ENCODE results near the gene ZNF182.
"Not testable (repeated sequence)": the region's sequence is repeated elsewhere in the genome, so short reads cannot be mapped to it uniquely, and the experiment has no call there.

Gene ZNF182

DNA sequence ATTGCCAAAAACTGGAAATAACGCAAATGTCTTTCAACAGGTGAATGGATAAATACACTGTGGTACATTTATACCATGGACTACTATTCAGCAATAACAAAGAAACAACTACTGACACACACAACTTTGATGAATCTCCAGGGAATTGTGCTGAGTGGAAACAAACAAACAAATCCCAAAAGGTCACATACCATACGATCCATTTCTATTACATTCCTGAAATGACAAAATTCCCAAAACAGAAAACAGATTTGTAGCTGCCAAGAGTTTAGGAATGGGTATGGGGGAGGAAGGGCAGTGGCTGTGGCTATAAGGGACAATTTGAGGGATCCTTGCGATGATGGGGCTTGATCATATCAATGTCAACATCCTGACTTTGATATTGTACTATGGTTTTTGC, 2.5 kb downstream of the ZNF182 start:
- no peak for FAIRE-seq

DNA sequence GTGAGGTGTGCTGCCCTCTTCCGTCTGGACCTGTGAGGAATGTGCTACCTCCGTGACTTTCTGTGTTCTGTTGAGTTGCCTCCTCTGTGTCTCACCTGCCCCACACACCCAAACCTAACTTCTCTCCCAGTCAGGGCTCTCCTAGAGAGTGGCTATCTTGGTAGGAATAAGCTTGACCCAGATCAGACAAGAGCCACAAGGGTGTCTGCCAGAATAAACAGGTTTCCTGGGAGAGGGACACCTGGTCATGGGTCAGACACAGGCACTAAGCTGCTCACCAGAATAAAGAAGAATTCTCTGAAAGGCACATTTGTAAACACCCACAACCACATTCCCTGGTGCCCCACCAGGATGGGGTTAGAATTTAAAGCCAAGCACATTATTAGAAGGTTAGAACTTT, 11.1 kb downstream of the ZNF182 start:
- no peak for FAIRE-seq

DNA sequence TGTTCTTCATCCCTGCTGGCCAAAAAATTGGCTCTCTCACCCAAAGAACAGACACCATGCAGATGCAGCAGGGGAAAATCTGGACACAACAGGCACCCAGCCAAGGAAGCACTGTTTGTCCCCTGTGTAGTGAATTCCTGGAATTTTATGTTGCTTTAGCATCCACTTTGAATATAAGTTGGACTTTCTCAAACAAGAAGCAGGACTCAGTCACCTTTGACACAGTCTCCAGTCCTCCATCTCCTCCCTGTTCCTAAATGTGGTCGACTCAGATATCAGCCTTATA, 11.8 kb downstream of the ZNF182 start:
- FAIRE-seq: no peak

DNA sequence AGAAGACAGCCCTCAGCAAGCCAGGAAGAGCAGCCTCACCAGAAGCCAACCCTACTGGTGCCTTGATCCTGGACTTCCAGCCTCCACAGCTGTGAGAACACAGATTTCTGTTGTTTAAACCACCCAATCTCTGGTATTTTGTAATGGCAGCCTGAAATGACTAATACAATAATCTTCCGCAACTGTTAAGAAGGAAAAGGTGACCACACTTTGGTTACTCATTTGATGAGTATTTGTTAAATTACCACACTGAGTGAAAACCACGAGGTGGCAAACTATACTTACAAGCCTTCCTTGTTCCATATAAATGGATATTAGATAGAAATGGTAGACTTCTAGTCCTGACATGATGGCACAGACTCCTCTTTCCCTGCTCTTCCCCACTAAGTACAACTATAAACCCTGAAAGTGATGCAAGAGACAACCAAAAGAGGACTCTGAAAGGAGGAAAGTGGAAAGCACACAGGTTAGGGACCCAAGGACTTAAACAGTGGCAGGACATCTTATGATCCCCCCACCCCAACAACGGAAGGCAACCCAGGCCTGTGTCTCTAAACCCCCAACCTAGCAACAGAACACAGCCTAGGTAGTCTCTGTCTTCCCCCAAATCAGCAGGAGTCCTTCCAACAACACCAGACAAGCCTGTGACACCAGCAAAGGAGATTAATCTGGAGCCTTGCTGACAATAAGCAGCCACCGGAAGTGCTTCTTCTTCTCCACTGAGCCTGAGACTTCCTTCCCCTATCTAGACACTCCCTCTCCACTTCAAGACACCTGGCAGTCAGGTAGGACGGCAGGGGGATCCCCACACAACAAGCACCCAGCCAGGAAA, 12.3 kb downstream of the ZNF182 start:
- FAIRE-seq: no peak

DNA sequence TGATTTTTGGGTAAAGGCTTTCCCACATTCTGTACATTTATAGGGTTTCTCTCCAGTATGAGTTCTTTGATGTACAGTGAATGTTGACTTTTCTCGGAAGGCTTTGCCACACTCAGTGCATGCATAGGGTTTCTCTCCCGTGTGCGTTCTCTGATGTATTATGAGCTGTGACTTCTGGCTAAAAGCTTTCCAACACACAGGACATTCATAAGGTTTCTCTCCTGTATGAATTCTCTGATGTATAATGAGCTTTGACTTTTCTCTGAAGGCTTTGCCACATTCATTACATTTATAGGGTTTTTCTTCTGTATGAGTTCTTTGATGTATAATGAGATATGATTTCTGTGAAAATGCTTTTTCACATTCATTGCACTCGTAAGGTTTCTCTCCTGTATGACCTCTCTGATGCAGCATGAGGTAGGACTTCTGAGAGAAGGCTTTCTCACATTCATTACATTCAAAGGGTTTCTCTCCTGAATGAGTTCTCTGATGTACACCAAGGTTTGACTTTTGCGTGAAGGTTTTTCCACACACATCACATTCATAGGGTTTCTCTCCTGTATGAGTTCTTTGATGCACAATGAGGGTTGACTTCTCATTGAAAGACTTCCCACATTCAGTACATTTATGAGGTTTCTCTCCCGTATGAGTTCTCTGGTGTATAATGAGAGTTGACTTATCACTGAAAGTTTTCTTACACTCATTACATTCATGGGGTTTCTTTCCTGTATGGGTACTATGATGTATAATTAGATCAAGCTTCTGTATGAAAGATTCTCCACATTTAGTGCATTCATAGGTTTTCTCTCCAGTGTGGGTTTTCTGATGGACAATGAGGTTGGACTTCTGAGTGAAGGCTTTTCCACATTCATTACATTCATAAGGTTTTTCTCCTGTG, 27.3 kb downstream of the ZNF182 start:
- no peak for FAIRE-seq

DNA sequence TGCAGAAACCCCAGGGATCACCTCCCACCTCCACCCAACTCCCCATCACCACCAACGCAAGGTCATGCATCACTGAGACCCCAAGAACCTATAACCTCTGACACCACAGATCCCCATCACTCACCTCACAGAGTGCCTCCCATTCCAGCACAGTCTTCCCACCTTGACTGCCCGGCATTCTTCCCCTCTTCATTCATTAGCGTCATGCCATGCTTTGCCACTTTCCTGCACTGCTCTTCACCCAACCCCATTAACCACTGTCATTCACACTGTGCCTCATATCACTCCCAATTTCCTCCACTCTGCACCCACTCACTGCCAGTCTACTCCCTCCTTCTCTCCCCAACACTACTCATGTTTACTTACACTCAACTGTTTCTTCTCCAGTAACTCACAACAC, 30.6 kb downstream of the ZNF182 start:
- no peak for FAIRE-seq

DNA sequence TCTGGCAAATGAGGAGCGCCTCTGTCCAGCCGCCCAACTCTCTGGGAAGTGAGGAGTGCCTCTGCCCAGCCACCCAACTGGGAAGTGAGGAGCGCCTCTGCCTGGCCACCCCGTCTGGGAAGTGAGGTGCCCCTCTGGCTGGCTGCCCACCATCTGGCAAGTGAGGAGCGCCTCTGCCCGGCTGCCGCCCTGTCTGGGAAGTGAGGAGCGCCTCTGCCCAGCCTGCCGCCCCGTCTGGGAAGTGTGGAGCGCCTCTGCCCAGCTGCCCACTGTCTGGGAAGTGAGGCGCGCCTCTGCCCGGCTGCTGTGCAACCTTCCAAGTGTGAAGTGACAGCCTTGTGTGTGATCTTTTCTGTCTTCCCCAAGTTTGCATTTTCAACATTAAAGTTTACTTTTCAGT, 38.3 kb downstream of the ZNF182 start:
- FAIRE-seq: not testable (repeated sequence)

DNA sequence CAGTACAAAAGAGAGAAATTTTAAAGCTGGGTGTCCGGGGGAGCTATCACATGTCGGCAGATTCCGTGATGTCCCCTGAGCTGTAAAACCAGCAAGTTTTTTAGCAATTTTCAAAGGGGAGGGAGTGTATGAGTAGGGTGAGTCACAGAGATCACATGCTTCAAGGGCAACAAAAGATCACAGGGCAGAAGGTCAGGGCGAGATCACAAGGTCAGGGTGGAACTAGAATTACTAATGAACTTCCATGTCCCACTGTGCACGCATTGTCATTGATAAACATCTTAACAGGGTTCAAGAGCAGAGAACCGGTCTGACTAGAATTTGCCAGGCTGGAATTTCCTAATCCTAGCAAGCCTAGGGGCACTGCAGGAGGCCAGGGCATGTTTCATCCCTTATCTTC, 42.0 kb downstream of the ZNF182 start:
- FAIRE-seq: not testable (repeated sequence)

DNA sequence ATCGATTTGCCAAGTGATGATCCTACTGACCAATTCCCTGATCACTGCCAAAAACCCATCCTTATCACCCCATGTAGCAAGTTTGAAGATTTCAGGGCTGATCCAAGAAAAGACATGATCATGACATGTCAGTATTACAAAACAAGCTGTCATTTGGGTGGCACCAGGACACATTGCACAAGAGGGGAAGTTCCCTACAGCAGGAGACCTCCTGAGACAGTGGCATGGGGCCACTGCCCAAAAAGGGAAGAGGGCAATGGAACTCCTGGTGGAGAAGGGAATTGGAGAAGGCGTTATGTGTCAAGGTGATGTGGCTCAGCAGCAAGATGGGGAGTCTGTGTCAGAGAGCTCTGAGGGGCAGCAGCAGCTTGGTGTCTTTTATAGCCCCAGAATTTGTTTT, 43.4 kb downstream of the ZNF182 start:
- no peak for FAIRE-seq

DNA sequence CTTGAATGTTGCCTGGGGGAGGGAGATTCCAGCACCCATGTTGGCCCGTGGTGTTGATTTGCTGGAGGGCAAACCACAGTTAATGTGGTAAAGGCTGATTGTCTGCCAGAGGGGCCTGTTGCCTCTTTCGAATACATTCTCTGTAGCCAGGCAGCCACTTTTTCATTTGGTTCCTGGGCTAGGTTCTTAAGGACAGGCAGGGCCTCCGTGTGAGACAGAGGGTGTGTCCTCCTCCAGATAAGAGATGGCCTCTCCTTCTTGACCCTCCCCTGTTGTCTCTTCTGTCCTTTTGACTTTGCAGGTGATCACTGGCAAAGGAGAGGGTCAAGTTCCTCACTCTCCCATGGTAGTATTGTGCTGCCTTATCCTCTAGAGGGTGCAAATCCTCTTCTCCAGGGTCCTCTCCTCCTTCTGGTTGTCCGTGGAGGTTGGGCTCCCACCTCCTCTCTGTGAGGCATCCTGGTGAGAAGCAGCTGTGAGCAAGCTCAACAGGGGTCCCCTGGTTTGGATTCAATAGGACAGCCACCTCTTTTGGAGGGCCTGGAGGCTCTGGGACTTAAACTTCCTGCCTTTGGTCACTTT, 44.9 kb downstream of the ZNF182 start:
- no peak for FAIRE-seq

DNA sequence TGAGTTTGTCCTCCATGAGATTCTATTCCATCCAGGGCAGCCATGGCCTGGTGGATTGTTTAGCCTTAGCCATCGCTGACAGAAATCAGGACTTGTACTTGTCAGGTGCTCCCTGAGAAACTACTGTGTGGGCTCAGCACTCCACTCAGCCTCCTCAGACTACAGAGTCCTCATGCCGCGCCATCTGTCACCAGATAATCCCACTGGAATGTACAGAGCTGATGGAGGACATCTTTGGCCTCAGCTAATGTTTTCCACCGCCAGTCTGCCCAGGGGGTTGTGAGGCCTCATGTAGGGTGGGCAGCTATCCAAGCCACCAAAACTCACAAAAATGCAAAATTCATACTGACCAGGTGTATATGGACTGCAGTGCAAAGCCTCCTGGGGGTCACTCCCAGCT, 45.6 kb downstream of the ZNF182 start:
- FAIRE-seq: not testable (repeated sequence)

DNA sequence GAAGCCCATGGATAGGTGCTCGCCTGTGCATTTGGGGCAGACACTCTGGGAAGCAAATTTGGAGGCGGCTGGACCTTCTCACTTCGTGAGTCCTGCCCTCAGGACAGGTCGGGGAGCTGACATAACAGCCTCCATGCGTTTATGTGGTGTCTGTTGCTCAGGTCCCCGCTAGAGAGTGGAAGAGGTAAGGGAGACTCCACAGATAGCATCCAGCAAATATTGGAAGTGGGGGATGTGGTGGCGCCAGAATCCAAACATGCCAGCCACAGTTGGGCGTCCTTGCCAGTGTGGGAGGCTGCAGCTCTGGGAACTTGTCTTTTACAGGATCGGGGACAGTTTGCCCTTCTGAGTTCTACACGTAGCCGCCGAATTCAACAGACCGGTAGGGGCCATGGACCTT, 47.8 kb downstream of the ZNF182 start:
- FAIRE-seq: no peak

DNA sequence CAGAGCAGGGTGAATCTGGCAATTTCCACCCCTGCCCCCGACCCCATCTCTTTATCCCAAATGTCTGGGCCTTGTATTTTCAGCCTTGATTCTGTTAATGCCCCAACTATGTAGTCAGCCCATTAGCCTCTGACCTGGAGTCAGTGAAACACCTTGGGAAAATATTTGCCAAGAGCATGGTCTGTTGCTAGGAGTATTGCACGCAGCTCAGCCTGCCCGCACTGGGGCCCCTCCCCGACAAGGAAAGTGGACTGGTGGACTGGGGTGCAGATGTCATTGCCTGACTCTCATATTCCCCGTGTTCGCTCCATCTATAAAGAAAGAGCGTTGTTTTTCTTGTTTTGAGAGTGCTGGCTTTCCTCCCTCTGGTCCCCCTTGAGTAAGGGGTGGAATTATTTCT, 48.5 kb downstream of the ZNF182 start:
- not testable (repeated sequence) for FAIRE-seq

DNA sequence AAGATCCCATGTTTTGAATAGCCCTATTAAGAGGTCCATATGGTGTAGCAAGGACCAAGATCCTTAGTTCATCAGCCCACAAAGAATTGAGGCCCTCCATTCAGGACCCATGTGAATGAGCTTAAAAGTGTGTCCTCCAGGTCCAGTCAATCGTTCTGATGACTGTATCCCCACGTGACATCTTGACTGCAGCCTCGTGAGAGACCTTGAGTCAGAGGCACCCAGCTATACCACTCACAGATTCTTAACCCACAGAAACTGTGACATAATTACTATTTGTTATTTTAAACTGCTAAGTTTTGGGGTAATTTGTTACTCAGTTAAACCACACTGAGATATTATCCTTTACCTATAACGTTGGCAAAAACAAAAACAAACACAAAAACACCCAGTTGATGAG, 62.4 kb downstream of the ZNF182 start:
- FAIRE-seq: no peak

DNA sequence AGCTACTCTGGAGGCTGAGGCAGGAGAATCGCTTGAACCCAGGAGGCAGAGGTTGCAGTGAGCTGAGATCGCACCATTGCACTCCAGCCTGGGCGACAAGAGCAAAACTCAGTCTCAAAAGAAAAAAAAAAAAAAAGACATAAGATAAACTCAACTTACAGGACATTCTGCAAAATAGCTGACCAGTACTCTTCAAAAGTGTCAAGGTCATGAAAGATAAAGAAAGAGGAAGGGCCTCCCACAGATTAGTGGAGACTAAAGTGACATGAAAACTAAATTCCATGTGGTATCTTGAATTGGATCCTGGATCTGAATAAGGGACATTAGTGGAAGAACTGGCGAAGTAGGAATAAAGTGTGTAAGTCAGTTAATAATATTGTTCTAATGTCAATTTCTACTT, 63.3 kb downstream of the ZNF182 start:
- no peak for FAIRE-seq

DNA sequence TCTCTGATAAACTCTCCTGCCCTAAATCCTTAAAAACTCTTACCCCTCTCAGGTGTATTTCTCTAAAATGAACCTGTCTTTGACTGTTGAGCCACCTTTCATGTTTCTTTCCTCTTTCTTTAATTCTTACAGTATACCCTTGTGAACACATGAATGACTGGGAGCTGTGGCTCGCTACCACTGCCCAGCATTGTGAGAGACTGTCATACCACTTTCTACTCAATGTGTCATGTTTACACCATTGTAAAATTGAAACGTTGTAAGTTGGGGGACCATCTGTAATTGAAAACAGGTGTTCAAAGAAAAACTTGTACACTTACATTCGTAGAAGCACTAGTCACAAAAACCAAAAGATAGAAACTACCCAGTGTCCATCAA, 66.9 kb downstream of the ZNF182 start:
- no peak for FAIRE-seq

DNA sequence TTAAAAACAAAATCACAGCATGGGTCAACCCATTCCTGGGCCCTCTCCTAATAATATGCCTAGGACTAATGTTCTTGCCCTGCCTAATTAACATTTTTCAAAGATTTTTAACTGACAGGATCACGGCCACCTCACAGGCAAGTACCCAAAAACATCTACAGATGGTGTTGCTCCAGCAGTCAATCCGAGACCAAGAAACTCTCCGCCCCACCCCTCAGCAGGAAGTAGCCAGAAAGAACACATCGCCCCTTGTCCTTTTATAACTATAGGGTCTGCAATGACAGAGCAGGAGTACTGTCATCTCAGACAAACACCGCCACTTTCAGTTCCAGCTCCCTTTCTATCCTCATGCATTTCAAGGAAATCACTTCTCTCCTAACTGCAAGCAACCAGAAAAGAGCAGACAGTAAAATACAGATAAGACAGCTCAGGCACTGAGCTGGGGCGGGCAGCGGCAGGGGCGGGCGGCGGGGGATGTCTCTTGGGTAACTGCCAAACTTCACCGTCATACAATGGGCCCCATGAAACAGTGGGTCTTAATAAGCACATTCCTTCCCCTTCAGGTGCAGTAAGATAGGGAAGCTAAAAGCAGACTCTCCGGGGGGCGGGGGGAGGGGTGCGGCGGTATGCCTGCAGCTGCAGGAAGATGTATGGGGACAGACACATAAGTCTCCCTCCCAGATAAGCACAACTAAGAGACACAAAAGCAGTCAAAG, 67.4 kb downstream of the ZNF182 start:
- FAIRE-seq: no peak

DNA sequence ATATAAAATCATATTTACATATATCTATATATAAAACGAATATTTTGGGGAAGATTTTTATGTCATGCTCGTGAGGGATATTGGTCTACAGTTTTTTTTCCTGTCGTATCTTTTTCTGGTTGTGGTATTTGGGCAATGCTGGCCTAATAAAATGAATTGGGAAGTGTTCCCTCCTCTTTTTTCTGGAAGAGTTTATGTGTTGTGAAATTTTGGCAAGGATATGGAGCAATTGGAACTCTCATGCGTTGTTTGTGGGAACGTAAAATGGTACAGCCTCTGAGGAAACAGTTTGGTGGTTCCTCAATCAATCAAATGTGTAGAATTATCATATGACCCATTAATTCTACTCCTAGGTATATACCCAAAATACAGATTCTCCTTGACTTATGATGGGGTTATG, 69.8 kb downstream of the ZNF182 start:
- no peak for FAIRE-seq

DNA sequence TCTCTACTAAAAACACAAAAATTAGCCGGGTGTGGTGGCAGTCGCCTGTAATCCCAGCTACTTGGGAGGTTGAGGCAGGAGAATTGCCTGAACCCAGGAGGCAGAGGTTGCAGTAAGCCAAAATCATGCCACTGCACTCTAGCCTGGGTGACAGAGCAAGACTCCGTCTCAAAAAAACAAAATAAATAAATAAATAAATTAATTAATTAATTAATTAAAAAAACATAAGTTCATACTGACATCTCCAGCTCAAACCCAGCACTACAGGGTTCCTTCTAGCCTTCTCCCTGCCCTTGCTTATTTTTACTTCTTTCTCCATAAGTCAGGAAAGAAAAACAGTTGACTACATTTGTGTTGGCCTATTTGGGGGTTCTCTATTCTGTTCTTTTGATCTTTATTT, 71.8 kb downstream of the ZNF182 start:
- FAIRE-seq: not testable (repeated sequence)

DNA sequence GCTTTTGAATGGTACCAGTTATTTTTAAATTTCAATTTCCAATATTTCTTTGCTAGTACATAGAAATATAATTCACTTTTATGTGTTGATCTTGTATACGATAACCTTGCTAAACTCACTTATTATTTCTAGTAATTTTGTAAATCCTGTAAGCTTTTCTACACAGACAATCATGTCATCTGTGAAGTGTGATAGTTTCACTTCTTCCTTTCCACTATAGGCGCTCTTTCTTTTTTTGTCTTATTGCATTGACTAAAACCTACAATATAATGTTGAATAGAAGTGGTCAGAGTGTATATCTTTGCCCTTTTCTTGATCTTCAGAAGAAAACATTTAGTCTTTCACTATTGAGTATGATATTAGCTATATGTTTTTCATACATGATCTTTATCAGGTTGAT, 76.6 kb downstream of the ZNF182 start:
- no peak for FAIRE-seq
